Liver (tissue), 9 donors: ENCODE results near the gene TIMM17A. TPM values are rescaled to one million over a fixed set of nuclear protein-coding genes. Genes with fewer than 3 reads are reported as not detected.

Source experiments
- DNase-seq: peaks from one replicate; pipeline ENCODE4 v3.0.0-alpha.2; 2017; ENCODE audit warnings: low spot score
- H3K27ac ChIP-seq, 2 donors: one replicate each; pipeline ENCODE4 v1.7.0; 2013; ENCODE audit warnings: inconsistent platforms in 2 of 2, low read length in 2 of 2, control low read depth in 1 of 2, low read depth in 1 of 2, mild to moderate bottlenecking in 1 of 2
- H3K27me3 ChIP-seq, 4 donors: one replicate each; pipeline versions ENCODE4 v1.6.1 to v1.7.0; 2013; ENCODE audit warnings: low read length in 3 of 4, inconsistent platforms in 1 of 4, mild to moderate bottlenecking in 1 of 4, moderate library complexity in 1 of 4; ENCODE audit not compliant: control insufficient read depth in 4 of 4, insufficient read depth in 4 of 4
- H3K36me3 ChIP-seq, 4 donors: one replicate each; pipeline versions ENCODE4 v1.6.1 to v1.7.0; 2013; ENCODE audit warnings: low read length in 3 of 4, mild to moderate bottlenecking in 3 of 4, low read depth in 1 of 4, moderate library complexity in 1 of 4; ENCODE audit not compliant: control insufficient read depth in 4 of 4, insufficient read depth in 3 of 4
- H3K4me1 ChIP-seq, 4 donors: one replicate each; pipeline versions ENCODE4 v1.6.1 to v1.7.0; 2013; ENCODE audit warnings: low read length in 3 of 4, mild to moderate bottlenecking in 3 of 4, moderate library complexity in 1 of 4; ENCODE audit not compliant: control insufficient read depth in 4 of 4, insufficient read depth in 4 of 4
- H3K4me3 ChIP-seq, 3 donors: one replicate each; pipeline versions ENCODE4 v1.6.1 to v1.7.0; 2013; ENCODE audit warnings: low read length in 3 of 3, control low read depth in 1 of 3, low read depth in 1 of 3, mild to moderate bottlenecking in 1 of 3
- H3K9ac ChIP-seq, 2 donors: one replicate each; pipeline ENCODE4 v1.7.0; 2013; ENCODE audit warnings: low read length in 2 of 2, mild to moderate bottlenecking in 2 of 2, moderate library complexity in 2 of 2, control low read depth in 1 of 2, low read depth in 1 of 2
- H3K9me3 ChIP-seq, 4 donors: one replicate each; pipeline versions ENCODE4 v1.6.1 to v1.7.0; 2013; ENCODE audit warnings: low read length in 3 of 4; ENCODE audit not compliant: control insufficient read depth in 4 of 4
- ATF3 ChIP-seq: IDR thresholded peaks from 2 replicates; pipeline ENCODE4 v1.6.1; 2016; ENCODE audit warnings: antibody characterized with exemption
- EGR1 ChIP-seq, 2 donors: IDR thresholded peaks; 2 replicates each; pipeline ENCODE4 v1.6.1; 2016 to 2018; ENCODE audit warnings: antibody characterized with exemption in 2 of 2, low read depth in 2 of 2
- FOXA1 ChIP-seq: IDR thresholded peaks from 2 replicates; pipeline ENCODE4 v1.6.1; 2016; ENCODE audit warnings: antibody characterized with exemption
- GABPA ChIP-seq, 2 donors: IDR thresholded peaks in 1 of 2; conservative IDR thresholded peaks in 1 of 2; 2 replicates each; pipeline ENCODE4 v1.6.1; 2016; ENCODE audit warnings: antibody characterized with exemption in 2 of 2, mild to moderate bottlenecking in 1 of 2, moderate library complexity in 1 of 2
- HNF4A ChIP-seq, 2 donors: conservative IDR thresholded peaks; 2 replicates each; pipeline ENCODE4 v1.6.1; 2016; ENCODE audit warnings: antibody characterized with exemption in 2 of 2, mild to moderate bottlenecking in 2 of 2
- HNF4G ChIP-seq: IDR thresholded peaks from 2 replicates; pipeline ENCODE4 v1.6.1; 2016; ENCODE audit warnings: antibody characterized with exemption
- NR2F2 ChIP-seq: IDR thresholded peaks from 2 replicates; pipeline ENCODE4 v1.6.1; 2016; ENCODE audit warnings: antibody characterized with exemption
- REST ChIP-seq: IDR thresholded peaks from 2 replicates; pipeline ENCODE4 v1.6.1; 2016; ENCODE audit warnings: antibody characterized with exemption, mild to moderate bottlenecking
- TAF1 ChIP-seq: conservative IDR thresholded peaks from 2 replicates; pipeline ENCODE4 v1.6.1; 2016; ENCODE audit warnings: antibody characterized with exemption, mild to moderate bottlenecking
- WGBS: extraction: QIAGEN DNeasy Blood & Tissue Kit; methylation state at CpG from one replicate; pipeline ENCODE4 v1.1.7; 2013; 5-methylcytosine and 5-hydroxymethylcytosine counted together
- polyA plus RNA-seq, 2 donors: library from polyadenylated mRNA; stranded (reverse) in 1 of 2; unstranded in 1 of 2; fragments of 200-250 nt in 1 of 2; fragments of >200 nt in 1 of 2; fragmentation: Nextera tagmentation in 1 of 2; extraction: Ambion mirVana in 1 of 2; gene quantifications; one replicate each; pipeline versions ENCODE4 v1.2.1 to v1.2.3, GENCODE V29; 2013 to 2015
- total RNA-seq, 2 donors: library from RNA; depleted of rRNA; stranded (reverse); fragments of >200 nt; gene quantifications; one replicate each; pipeline ENCODE4 v1.2.3, GENCODE V29; 2014
- TF ChIP-seq, protein P1 (sequence below): fragments of 150-350 bp; IDR thresholded peaks from 2 replicates; pipeline ENCODE4 v1.5.1; 2017; ENCODE audit warnings: improper control_type of control experiment, low read depth, low read length; ENCODE audit not compliant: missing input control
- TF ChIP-seq, protein P2 (sequence below): IDR thresholded peaks from 2 replicates; pipeline ENCODE4 v1.6.1; 2016; ENCODE audit warnings: antibody characterized with exemption
- donor health status: healthy.
- donor health status: healthy.
- donor health status: healthy.
- donor health status: healthy.
- donor health status: healthy.

TIMM17A gene
- total and polyA plus RNA-seq, 4 donors: 21.1 to 72.1 (median 51.0) TPM

GRCh38 chr1:201925301-201925567 lies 30.1 kb upstream of the TIMM17A start (continued):
- TF ChIP-seq REST: no peak

DNA sequence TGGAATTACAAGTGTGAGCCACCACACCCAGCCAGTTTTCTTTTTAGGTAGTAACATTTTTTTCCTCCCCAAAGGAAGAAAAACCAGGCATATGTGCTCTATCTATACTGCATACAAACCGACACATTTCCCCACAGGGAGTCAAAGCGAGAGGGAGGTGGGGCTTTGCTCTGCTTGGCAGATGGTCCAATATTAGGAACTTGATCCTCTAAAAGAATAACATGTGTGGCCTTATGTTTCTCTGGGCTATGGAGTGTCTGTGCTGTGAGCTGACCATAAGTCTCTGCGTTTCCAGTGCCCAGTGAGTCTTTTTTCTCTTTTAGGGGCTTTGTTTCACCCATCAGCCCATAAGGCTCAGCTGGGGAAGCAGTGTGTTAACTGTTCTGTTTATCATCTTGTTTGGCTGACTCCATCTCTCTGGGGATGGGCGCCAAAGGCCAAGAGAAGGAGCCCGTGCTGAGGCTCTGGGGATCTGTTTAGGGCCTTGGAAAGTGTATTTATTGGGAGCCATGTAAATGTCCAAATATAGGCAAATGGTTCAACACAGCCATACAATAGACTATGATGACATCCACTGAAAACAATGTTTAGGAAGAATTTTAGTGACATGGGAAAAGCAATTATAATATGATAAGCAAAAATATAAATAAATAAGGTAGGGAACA lies 29.2 kb upstream of the TIMM17A start:
- WGBS: 84% methylated on average over 5 of the region's 5 CpGs
- H3K9me3 ChIP-seq: no peaks in the 10 kb centered on the region
- H3K27ac ChIP-seq: no peak overlapping the region
- no peak overlapping the region for H3K4me3 ChIP-seq
- no peaks in the 10 kb centered on the region for H3K36me3 ChIP-seq
- no peak for DNase-seq
- no peaks in the 10 kb centered on the region for H3K4me1 ChIP-seq
- H3K27me3 ChIP-seq: no peaks in the 10 kb centered on the region
- TF ChIP-seq TAF1: no peak
- TF ChIP-seq NR2F2: no peak
- no peak for TF ChIP-seq REST
- TF ChIP-seq, protein P1, sequence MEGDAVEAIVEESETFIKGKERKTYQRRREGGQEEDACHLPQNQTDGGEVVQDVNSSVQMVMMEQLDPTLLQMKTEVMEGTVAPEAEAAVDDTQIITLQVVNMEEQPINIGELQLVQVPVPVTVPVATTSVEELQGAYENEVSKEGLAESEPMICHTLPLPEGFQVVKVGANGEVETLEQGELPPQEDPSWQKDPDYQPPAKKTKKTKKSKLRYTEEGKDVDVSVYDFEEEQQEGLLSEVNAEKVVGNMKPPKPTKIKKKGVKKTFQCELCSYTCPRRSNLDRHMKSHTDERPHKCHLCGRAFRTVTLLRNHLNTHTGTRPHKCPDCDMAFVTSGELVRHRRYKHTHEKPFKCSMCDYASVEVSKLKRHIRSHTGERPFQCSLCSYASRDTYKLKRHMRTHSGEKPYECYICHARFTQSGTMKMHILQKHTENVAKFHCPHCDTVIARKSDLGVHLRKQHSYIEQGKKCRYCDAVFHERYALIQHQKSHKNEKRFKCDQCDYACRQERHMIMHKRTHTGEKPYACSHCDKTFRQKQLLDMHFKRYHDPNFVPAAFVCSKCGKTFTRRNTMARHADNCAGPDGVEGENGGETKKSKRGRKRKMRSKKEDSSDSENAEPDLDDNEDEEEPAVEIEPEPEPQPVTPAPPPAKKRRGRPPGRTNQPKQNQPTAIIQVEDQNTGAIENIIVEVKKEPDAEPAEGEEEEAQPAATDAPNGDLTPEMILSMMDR: no peak
- no peak for TF ChIP-seq ATF3
- no peak for TF ChIP-seq EGR1 (IDR thresholded peaks at IDR 0.05; ENCODE audit: low read depth in 2 of 2)
- no peak for TF ChIP-seq FOXA1
- no peak for TF ChIP-seq GABPA (IDR thresholded peaks at IDR 0.05 in 1 of 2, conservative IDR thresholded peaks at IDR 0.05 in 1 of 2)
- H3K9ac ChIP-seq: no peak overlapping the region

- no peak overlapping the region for H3K27ac ChIP-seq
- H3K4me1 ChIP-seq: no peaks in the 10 kb centered on the region
- 97% methylated on average over 3 of the region's 3 CpGs for WGBS
Measured at GRCh38 chr1:201928266-201928665, 27.0 kb upstream of the TIMM17A start.

More at GRCh38 chr1:201928266-201928665, 27.0 kb upstream of the TIMM17A start:
- no peak for TF ChIP-seq ATF3
- TF ChIP-seq HNF4A (conservative IDR thresholded peaks at IDR 0.05): no peak
- no peak for TF ChIP-seq NR2F2
- TF ChIP-seq, protein P1: no peak
- TF ChIP-seq HNF4G: no peak
- TF ChIP-seq, protein P2, sequence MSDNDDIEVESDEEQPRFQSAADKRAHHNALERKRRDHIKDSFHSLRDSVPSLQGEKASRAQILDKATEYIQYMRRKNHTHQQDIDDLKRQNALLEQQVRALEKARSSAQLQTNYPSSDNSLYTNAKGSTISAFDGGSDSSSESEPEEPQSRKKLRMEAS: no peak
- no peaks in the 10 kb centered on the region for H3K36me3 ChIP-seq
- H3K9me3 ChIP-seq: no peaks in the 10 kb centered on the region
- DNase-seq: no peak
- no peak overlapping the region for H3K9ac ChIP-seq
- H3K4me3 ChIP-seq: no peak overlapping the region
- H3K27me3 ChIP-seq: no peaks in the 10 kb centered on the region
